A549 treated with dexamethasone at 1 μM for 4 hours (cell line): ENCODE results near the gene OR51B2. TPM values are rescaled to one million over a fixed set of nuclear protein-coding genes. Genes with fewer than 3 reads are reported as not detected.

ENCODE experiments used
- total RNA-seq: library from RNA; stranded (reverse); fragments of 200-300 nt; extraction: Qiagen RNA extraction; gene quantifications from 5 replicates; pipeline ENCODE4 v1.2.3, GENCODE V29; 2022

Gene OR51B2
- not detected in 5 replicates for total RNA-seq

GRCh38 chr11:5324197-5324596 lies at the start of gene OR51B2:
OR51B2 (minus strand) TSS chr11:5324297; CDS start chr11:5324297, 0 bp downstream.

GRCh38 chr11:5351208-5351607 lies 27.1 kb upstream of the OR51B2 start, which contains the start of gene OR51B6:
OR51B6 (plus strand) TSS chr11:5351508; CDS start chr11:5351508, 0 bp downstream.

GRCh38 chr11:5343474-5344335 lies 19.6 kb upstream of the OR51B2 start, which contains the start of gene OR51B5:
OR51B5 (minus strand) TSS chr11:5343524; CDS start chr11:5343524, 0 bp downstream.

GRCh38 chr11:5301846-5302245 lies 22.3 kb downstream of the OR51B2 start, which contains the start of gene OR51B4:
OR51B4 (minus strand) TSS chr11:5301946; CDS start chr11:5301946, 0 bp downstream.

Other genes with a start within 250 kb of the OR51B2 start
- gene OR52A5, start 185.9 kb downstream of the OR51B2 start, total RNA-seq, result not detected in 5 replicates
- not detected in 5 replicates for gene OR52A1, start 169.5 kb downstream of the OR51B2 start, total RNA-seq
- not detected in 5 replicates for gene OR51V1, start 123.6 kb downstream of the OR51B2 start, total RNA-seq
- not detected in 5 replicates for gene HBB, start 97.2 kb downstream of the OR51B2 start, total RNA-seq
- not detected in 5 replicates for gene HBD, start 89.8 kb downstream of the OR51B2 start, total RNA-seq
- not detected in 5 replicates for gene HBG1, start 74.4 kb downstream of the OR51B2 start, total RNA-seq
- not detected in 5 replicates for gene HBG2, start 69.5 kb downstream of the OR51B2 start, total RNA-seq
- gene HBE1, start 54.4 kb downstream of the OR51B2 start, total RNA-seq, result 0.09 to 0.19 TPM (median 0.11 TPM) in 4 of 5 replicates, not detected in the other
- not detected in 5 replicates for gene OR51B4, start 22.4 kb downstream of the OR51B2 start, total RNA-seq
- 0.06 TPM in 1 of 5 replicates, not detected in the others for gene OR51B5, start 19.2 kb upstream of the OR51B2 start, total RNA-seq
- not detected in 5 replicates for gene OR51B6, start 27.2 kb upstream of the OR51B2 start, total RNA-seq
- gene OR51M1, start 59.5 kb upstream of the OR51B2 start, total RNA-seq, result not detected in 5 replicates
- not detected in 5 replicates for gene OR51Q1, start 97.8 kb upstream of the OR51B2 start, total RNA-seq
- gene OR51I1, start 117.2 kb upstream of the OR51B2 start, total RNA-seq, result not detected in 5 replicates
- not detected in 5 replicates for gene OR51I2, start 125.0 kb upstream of the OR51B2 start, total RNA-seq
- not detected in 5 replicates for gene OR52D1, start 164.4 kb upstream of the OR51B2 start, total RNA-seq
- not detected in 5 replicates for gene UBQLN3, start 185.7 kb upstream of the OR51B2 start, total RNA-seq
- gene UBQLNL, start 192.4 kb upstream of the OR51B2 start, total RNA-seq, result 0.05 TPM in 1 of 5 replicates, not detected in the others
- gene OR52H1, start 224.2 kb upstream of the OR51B2 start, total RNA-seq, result not detected in 5 replicates